ENCODE measurements around the gene SAMD10. TPM values are rescaled to one million over a fixed set of nuclear protein-coding genes. Genes with fewer than 3 reads are reported as not detected.

Gene SAMD10
- total and polyA plus RNA-seq, 4 donors, result 2.3 to 6.8 (median 5.6) TPM

GRCh38 chr20:63979229-63979556, 249 bp downstream of the SAMD10 start:
- H3K27ac ChIP-seq (ENCODE audit: low read depth in 1 of 2, low read length in 1 of 2), result peak overlapping the region; percentile 69 to 83
- peak overlapping the region; percentile 34 for H3K4me3 ChIP-seq
- no peak for DNase-seq
- 1% methylated on average over 28 to 47 of the region's 47 CpGs for WGBS, 2 donors
- no peak for ATAC-seq (ENCODE audit: insufficient read depth, low FRiP score)
- H3K4me1 ChIP-seq (ENCODE audit: control insufficient read depth in 5 of 5, insufficient read depth in 5 of 5, low read length in 5 of 5), result peaks cover 5 to 29% (median 13%) of the 10 kb centered on the region in 5 donors
- no peak overlapping the region for H3K9ac ChIP-seq (ENCODE audit: insufficient read depth in 1 of 2, low read length in 2 of 2)
- no peaks in the 10 kb centered on the region for H3K9me3 ChIP-seq (ENCODE audit: control insufficient read depth in 4 of 4, insufficient read depth in 3 of 4, low read length in 3 of 4)
- H3K27me3 ChIP-seq (ENCODE audit: control insufficient read depth in 3 of 3, insufficient read depth in 3 of 3, low read length in 2 of 3), result peaks cover 0 to 4% (median 4%) of the 10 kb centered on the region in 3 donors
- H3K36me3 ChIP-seq (ENCODE audit: control insufficient read depth in 4 of 4, insufficient read depth in 4 of 4, low read length in 4 of 4), result peaks cover 0 to 5% (median 2%) of the 10 kb centered on the region in 4 donors
- no peak for TF ChIP-seq CTCF (IDR thresholded peaks at IDR 0.05; ENCODE audit: control extremely low read depth, extremely low read depth)

- TF ChIP-seq CTCF (IDR thresholded peaks at IDR 0.05; ENCODE audit: control extremely low read depth, extremely low read depth), result no peak
- WGBS, 2 donors, result 5 to 8% methylated on average over 43 to 52 of the region's 52 CpGs
- H3K9ac ChIP-seq (ENCODE audit: insufficient read depth in 1 of 2, low read length in 2 of 2), result no peak overlapping the region
- H3K27ac ChIP-seq (ENCODE audit: low read depth in 1 of 2, low read length in 1 of 2), result peak overlapping the region; percentile 69 to 83
- peaks cover 0 to 4% (median 4%) of the 10 kb centered on the region in 3 donors for H3K27me3 ChIP-seq (ENCODE audit: control insufficient read depth in 3 of 3, insufficient read depth in 3 of 3, low read length in 2 of 3)
- H3K36me3 ChIP-seq (ENCODE audit: control insufficient read depth in 4 of 4, insufficient read depth in 4 of 4, low read length in 4 of 4), result peaks cover 0 to 5% (median 2%) of the 10 kb centered on the region in 4 donors
- peak overlapping the region; percentile 34 for H3K4me3 ChIP-seq
- no peaks in the 10 kb centered on the region for H3K9me3 ChIP-seq (ENCODE audit: control insufficient read depth in 4 of 4, insufficient read depth in 3 of 4, low read length in 3 of 4)
- H3K4me1 ChIP-seq (ENCODE audit: control insufficient read depth in 5 of 5, insufficient read depth in 5 of 5, low read length in 5 of 5), result peaks cover 5 to 29% (median 13%) of the 10 kb centered on the region in 5 donors
- DNase-seq (peak; percentile 45 to 70 (median 66)), ATAC-seq (ENCODE audit: insufficient read depth, low FRiP score) (no peak)
Observed at GRCh38 chr20:63978319-63979228, 868 bp downstream of the SAMD10 start.

GRCh38 chr20:63977739-63978276, 1.6 kb downstream of the SAMD10 start:
- peak overlapping the region in 1 of 2 donors; percentile 69 for H3K27ac ChIP-seq (ENCODE audit: low read depth in 1 of 2, low read length in 1 of 2)
- ATAC-seq (ENCODE audit: insufficient read depth, low FRiP score) (no peak), DNase-seq (no peak)
- TF ChIP-seq CTCF (IDR thresholded peaks at IDR 0.05; ENCODE audit: control extremely low read depth, extremely low read depth), result no peak
- no peak overlapping the region for H3K4me3 ChIP-seq
- whole genome bisulfite sequencing, 2 donors, result 51 to 65% methylated on average over 16 of the region's 16 CpGs
- H3K27me3 ChIP-seq (ENCODE audit: control insufficient read depth in 3 of 3, insufficient read depth in 3 of 3, low read length in 2 of 3), result peaks cover 0 to 4% (median 4%) of the 10 kb centered on the region in 3 donors
- no peak overlapping the region for H3K9ac ChIP-seq (ENCODE audit: insufficient read depth in 1 of 2, low read length in 2 of 2)
- no peaks in the 10 kb centered on the region for H3K9me3 ChIP-seq (ENCODE audit: control insufficient read depth in 4 of 4, insufficient read depth in 3 of 4, low read length in 3 of 4)
- peaks cover 0 to under 1% (median 0%) of the 10 kb centered on the region in 4 donors for H3K36me3 ChIP-seq (ENCODE audit: control insufficient read depth in 4 of 4, insufficient read depth in 4 of 4, low read length in 4 of 4)
- peaks cover 5 to 29% (median 13%) of the 10 kb centered on the region in 5 donors for H3K4me1 ChIP-seq (ENCODE audit: control insufficient read depth in 5 of 5, insufficient read depth in 5 of 5, low read length in 5 of 5)

Measured in lung (tissue), 12 donors.